Measurements from ENCODE around the gene ZCWPW1.
"Not testable (repeated sequence)": the region's sequence is repeated elsewhere in the genome, so short reads cannot be mapped to it uniquely, and the experiment has no call there.

ZCWPW1 gene

DNA sequence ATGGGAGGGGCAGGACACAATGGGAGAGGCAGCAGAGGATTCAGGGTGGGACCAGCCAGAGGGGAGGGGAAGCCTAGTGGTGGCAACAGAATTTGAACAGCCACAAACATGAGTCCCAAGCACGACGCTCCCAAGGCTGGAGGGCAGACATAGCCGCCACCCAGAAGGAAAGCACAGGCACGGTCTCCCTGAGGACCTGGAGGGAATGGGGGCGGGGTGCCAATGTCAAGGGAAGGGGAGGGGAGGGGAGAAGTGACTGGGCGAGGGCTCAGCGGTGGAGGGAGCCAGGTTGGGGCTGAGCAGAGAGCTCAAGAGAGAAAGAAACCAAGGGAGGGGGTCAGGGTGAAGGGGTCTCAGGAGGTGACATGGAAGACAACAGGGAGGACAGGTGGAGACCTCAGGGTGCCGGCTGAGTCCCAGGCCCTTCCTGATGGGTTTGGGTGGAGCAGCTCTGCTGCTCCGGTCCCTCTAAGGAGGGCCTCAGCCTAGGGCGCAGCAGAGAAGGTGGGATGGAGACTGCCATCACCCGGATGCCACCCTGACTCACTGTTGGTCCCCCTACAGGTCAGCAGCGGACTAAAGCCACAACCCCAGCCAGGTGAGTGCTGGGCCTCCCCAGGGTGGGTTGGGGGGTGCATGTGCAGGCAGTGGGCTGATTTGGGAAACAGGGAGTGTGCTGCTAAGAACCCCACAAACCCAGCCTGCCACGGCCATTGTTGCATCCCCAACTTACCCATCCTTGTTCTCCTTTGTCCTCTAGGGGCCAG lies 31.0 kb downstream of the ZCWPW1 start:
- no peak for DNase-seq

DNA sequence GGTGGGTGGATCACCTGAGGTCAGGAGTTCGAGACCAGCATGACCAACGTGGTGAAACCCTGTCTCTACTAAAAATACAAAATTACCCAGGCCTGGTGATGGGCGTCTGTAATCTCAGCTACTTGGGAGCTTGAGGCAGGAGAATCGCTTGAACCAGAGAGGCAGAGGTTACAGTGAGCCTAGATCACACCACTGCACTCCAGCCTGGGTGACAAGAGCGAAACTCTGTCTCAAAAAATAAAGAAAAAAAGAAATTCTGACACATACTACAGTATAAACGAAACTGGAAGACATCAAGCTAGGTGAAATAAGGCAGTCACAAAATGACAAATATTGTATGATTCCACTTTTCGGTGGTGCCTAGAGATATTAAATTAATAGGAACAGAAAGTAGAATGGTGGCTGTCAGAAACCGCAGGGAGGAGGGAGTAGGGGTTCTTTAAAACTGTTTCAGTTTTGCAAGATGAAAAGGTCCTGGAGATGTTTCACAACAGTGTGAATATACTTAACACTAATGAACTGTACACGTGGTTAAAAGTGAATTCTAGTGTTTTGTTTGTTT lies 32.0 kb downstream of the ZCWPW1 start:
- peak; percentile 40 to 57 for DNase-seq

DNA sequence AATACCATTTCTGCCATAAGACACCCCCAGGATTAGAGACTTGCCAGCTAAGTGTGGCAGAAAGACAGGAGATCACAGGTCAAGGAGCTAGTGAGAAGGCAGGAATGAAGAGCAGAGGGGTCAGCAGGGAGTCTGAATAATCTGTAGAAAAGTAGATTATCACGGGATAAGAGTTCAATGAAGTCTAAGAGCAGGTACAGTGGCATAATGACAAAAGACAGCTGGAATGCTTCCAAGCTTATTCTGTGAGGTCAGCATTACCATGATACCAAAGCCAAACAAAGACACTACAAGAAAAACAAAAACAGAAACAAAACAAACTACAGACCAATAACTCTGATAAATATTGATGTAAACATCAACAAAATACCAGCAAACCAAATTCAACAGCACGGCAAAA lies 34.4 kb downstream of the ZCWPW1 start:
- no peak for DNase-seq

DNA sequence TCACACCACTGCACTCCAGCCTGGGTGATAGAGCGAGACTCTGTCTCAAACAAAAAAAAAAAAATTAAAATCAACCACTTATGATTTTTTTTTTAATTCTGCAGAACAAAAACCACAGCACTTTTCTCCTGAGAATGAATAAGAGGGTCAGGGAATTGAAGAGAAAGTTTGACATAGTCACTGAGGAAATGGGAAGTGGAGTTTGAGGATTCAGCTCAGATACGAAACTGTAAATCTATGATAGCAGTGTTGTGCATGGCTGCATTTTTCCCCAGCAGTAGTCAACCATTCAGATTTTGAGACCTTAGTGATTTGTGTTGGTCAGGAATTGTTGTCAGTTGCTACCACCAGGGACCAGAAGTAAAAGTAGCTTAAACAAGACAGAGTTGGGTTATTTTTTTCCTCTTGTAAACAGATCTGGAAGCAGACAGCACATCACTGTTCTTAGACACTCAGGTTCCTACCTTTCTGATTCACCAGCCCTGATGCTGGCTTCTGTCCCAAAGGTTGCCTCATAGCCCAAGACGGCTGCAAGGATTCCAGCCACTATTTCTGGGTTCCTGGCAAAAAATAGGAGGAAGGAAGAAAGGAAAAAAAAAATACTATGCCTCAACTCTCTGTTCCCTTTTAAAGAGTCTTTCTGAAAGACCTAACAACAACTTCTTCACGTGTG lies 35.1 kb downstream of the ZCWPW1 start:
- DNase-seq: no peak

DNA sequence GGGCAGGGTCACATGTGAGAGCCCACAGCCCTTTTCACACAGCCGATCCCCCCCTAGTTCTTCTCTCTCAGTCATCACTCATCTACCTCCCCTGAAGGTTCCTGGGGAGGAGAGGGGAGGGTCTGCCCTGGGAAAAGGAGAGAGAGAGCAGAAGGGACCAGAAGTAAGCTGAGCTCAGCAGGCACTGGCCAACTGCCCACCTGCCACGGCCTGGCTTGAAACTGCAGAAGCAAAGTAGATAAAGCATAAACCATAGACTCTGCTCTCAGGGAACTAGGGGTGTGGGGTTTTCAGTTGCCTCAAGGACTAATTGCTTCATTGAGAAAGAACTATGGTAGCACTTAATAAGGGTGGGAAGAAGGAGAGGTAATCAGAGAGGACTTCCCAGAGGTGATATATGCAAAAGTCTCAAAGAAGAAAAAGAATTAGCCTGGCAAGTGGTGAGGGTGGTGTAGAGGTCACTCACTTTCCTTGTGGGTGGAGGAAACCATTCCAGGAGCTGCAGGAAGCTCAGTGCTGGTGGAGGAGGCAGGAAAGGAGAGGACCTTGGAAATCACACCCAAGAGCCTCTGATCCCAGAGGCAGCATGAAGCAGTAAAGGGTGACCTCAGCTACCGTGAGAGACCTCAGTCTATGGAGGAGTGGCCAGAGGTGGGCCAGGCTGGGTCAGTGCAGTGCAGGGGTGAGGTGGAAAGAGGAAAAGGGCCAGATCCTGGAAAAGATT lies 38.1 kb downstream of the ZCWPW1 start:
- no peak for DNase-seq

DNA sequence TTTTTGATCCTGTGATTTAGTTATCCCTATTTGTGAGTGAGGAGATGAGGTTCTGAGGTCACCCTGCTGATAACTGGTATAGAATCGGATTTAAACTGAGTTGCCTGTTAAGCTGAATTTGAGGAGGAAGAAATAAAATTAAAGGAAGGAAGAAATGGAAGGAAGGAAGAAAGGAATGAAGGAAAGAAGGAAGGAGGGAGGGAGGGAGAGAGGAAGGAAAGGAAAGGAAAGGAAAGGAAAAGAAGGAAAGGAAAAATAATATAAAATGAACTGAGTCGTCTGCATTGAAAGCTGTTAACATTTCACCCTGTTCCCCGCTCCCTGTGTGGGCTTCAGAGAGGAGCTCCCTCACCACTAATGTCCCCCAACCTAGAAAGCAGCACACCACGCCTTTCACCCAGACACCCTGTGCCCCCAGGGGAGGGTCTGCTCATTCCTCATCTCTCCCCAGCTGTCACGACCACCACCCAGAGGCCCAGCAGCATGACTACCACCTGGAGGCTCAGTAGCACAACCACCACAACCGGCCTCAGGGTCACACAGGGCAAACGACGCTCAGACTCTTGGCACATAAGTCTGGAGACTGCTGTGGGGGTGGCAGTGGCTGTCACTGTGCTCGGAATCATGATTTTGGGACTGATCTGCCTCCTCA lies 38.9 kb downstream of the ZCWPW1 start:
- no peak for DNase-seq

DNA sequence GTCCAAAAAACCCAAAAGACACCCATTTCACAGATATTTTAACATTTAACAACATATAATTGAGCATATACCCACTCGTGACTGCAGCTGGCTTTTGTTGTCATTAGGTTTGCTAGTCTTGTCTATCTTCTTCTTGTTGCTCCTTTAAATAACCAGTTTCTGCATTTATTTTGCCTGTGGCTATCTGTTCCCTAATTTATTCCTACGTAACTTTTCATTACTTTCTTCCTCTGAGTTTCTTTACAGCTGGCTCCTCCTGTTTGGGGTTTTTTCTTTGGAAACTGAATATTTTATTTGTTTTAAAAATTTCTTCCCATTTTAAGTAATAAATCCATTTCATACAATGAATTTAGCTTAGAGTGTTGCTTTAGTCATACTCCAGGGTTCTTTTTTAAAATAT lies 40.8 kb downstream of the ZCWPW1 start:
- no peak for DNase-seq

DNA sequence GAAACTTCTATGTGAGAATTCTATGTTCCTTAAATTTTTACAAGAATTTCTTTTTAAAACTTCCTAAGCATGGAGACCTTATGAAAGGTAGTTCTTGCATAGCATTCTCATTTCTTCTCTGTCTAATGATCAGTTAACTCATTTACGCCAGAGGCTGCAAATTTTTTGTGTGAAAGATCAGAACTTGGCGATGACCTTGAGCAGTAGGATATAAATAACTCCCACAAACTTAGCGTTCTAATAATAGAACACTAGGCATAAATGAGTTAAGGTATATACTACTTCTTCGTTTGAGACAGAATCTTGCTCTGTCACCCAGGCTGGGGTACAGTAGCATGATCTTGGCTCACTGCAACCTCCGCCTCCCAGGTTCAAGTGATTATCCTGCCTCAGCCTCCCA lies 41.6 kb downstream of the ZCWPW1 start:
- DNase-seq: no peak

DNA sequence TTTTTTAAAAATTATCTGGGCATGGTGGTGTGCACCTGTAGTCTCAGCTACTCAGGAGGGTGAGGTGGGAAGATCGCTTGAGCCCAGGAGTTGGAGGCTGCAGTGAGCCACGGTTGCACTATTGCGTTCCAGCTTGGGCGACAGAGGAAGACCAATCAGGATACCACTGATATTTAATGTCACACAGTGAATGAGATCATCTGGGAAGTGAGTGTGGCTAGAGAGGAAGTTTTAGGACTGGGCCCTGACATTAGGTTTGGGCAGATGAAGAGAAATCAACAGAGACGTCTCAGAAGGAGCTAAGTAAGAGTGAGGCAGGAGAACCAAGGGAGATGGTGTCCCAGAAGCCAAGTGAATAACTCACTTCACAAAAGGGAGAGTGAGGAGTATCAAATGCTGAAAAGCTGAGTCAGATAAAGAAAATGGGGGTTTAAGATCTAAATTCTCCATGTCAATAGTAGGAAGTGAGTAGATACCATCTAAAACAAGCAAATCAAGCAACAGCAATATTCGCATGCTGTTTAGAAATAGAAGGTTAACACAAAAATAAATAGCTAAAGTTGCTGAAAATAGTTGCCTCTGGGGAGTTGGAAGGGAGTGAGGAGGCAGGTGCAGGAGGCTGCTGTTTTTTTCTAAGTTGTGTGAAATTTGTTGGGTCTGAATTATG lies 43.7 kb downstream of the ZCWPW1 start:
- no peak for DNase-seq

DNA sequence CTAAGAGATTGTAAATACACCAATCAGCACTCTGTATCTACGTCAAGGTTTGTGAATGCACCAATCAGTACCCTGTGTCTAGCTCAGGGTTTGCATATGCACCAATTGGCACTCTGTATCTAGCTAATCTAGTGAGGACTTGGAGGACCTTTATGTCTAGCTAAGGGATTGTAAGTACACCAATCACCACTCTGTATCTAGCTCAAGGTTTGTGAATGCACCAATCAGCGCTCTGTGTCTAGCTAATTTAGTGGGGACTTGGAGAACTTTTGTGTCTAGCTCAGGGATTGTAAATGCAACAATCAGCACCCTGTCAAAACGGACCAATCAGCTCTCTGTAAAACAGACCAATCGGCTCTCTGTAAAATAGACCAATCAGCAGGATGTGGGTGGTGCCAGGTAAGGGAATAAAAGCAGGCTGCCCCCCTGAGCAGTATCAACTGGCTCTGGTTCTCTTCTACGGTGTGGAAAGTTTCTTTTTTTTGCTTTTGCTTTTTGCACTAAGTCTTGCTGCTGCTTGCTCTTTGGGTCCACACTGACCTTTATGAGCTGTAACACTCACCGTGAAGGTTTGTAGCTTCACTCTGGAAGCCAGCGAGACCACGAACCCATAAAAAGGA lies 46.2 kb downstream of the ZCWPW1 start:
- DNase-seq: peak; percentile 19 to 21

DNA sequence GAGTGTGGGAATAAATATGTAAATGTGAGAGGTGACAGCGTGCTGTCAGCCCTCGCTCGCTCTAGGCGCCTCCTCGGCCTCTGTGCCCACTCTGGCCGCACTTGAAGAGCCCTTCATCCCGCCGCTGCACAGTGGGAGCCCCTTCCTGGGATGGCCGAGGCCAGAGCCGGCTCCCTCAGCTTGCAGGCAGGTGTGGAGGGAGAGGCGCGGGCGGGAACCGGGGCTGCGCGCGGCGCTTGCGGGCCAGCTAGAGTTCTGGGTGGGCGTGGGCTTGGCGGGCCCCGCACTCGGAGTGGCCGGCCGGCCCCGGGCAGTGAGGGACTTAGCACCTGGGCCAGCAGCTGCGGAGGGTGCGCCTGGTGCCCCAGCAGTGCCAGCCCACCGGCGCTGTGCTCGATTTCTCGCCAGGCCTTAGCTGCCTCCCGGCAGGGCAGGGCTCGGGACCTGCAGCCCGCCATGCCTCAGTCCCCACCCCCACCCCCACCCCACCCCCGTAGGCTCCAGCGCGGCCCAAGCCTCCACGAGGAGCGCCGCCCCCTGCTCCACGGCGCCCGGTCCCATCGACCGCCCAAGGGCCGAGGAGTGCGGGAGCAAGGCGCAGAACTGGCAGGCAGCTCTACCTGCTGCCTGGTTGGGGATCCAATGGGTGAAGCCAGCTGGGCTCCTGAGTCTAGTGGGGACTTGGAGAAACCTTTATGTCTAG lies 46.8 kb downstream of the ZCWPW1 start:
- not testable (repeated sequence) for DNase-seq

DNA sequence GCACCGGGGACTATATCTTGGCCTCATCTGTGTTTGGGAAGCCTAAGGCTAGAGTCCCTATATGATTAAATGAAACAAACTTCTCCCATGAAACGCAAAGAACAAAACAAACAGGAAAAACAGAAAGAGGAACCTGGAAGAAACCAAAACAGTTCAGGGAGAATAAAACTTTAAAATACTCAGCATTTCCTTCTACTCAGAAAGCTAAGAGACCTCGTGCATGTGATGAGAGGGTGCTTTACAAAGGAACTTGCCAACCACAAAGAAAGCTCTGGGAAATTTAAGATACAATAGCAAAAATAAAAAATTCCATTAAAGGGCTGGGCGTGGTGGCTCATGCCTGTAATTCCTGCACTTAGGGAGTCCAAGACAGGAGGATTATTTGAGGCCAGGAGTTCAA lies 48.3 kb downstream of the ZCWPW1 start:
- DNase-seq: no peak

DNA sequence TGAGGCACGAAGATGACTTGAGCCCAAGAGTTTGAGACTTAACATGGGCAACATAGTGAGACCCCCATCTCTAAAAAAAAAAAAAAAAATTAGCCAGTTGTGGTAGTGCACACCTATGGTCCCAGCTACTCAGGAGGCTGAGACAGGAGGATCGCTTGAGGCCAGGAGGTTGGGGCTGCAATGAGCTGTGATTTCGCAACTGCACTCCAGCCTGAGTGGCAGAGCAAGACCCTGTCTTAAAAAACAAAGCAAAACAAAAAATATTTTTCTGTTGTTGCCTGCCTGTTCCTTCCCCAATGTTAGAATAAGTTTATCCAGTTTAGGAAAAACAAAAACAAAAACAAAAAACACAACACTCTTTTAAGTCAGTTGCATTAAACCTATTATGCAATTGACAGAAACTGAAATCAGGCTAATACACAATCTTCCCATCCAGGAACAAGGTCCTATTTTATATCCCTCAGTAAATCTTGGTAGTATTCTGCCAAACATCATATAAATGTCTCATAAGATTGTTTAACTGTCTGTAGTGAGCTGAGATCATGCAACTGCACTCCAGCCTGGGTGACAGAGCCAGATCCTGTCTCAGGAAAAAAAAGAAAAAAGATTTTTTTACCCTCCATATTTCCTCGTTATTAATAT lies 50.3 kb downstream of the ZCWPW1 start:
- no peak for DNase-seq

DNA sequence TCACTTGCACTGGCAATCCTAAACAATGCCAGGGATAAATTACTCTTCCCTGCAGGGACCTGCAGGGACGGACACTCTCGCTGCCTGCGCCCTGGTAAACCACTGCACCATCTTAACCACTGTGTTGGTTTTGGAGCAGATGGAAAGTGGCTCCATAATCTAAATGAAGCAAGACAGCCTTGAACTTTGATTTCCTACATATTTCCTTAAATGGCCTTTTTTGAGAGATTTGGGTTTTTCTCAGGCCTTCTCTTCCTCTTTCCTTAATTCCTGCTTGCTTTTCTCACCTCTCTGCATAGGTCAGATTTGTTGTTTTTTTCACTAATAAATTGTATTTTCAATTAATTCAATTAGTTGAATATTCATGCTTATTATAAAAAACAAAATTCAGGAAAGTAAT lies 52.4 kb downstream of the ZCWPW1 start:
- no peak for DNase-seq

DNA sequence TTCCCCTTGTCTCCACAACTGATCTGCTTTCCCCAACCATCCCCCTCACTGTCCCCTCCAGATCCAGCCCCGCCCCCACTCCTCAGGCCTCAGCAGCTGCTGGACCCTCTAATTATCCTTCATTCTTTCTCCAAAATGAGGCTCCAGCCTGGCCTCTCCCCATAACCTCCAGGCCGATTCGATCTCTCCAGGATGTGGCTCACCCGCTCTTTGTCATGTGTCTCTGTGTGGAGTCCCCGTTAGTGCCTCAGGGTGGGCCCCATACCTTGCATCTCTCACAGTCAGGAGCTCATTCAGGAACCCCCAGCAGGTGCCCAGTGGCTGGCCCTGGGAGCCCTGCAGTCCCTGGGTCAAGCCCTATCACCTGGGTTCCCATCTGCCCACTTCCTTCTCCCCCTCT lies 53.9 kb downstream of the ZCWPW1 start:
- no peak for DNase-seq

DNA sequence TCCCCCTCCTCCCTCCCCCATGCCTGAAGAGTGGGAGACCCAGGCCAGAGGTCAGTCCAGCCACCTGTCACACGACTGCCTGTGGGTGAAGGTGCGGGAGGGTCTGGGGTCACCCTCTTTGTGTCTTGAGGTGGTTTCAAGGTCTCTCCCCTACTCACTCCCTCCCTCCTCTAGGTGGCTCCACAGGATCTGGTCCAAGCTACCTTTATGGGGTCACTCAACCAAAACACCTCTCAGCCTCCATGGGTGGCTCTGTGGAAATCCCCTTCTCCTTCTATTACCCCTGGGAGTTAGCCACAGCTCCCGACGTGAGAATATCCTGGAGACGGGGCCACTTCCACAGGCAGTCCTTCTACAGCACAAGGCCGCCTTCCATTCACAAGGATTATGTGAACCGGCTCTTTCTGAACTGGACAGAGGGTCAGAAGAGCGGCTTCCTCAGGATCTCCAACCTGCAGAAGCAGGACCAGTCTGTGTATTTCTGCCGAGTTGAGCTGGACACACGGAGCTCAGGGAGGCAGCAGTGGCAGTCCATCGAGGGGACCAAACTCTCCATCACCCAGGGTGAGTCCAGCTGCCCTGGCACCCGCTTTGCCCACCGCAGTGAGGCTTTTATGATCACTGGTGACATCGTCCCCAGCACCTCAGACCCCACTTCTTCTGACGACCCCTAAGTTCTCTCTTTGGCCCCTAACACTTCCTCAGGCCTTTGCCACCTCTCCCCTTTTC lies 54.5 kb downstream of the ZCWPW1 start:
- DNase-seq: not testable (repeated sequence)

DNA sequence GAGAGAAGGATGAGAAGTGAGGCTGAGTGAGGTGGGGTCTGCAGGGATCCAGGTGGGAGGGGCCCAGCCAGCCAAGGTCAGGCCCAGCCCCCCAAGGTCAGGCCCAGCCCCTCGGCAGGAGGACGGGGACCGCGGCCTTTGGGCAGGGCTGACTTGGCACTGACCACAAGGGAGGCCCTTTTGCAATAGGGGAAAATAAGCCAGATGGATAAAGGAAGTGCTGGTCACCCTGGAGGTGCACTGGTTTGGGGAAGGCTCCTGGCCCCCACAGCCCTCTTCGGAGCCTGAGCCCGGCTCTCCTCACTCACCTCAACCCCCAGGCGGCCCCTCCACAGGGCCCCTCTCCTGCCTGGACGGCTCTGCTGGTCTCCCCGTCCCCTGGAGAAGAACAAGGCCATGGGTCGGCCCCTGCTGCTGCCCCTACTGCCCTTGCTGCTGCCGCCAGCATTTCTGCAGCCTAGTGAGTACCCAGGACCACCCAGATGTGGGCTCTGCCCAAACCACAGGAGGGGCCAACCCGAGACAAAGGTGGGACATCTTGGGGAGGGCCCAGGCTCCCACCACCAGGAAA lies 55.2 kb downstream of the ZCWPW1 start, which contains the start of gene PILRA:
TSS of gene PILRA (plus strand) at position 227 of the 571 bp plus-strand sequence. CDS start at position 397, 170 bp downstream.
- peak in 1 of 2 donors; percentile 67 for DNase-seq

DNA sequence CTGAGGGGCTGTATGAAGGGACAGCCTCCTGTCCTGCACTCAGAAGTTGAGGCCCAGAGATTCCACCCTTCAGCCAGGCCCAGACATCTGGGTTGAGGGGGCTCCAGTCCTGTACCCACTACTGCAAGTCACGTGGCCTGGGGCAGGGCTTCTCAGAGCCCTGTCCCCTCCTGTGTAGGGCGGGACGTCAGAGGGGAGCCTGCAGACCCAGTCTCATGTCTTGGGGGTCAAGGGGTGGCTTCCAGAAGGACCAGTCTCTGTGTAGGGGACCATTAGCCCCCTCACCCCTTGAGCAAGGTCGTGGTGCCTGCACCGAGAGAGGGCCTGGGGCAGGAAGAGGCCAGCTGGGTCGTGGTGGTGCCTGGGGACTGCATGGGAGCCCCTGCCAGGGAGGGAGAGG lies 55.8 kb downstream of the ZCWPW1 start:
- DNase-seq: no peak

DNA sequence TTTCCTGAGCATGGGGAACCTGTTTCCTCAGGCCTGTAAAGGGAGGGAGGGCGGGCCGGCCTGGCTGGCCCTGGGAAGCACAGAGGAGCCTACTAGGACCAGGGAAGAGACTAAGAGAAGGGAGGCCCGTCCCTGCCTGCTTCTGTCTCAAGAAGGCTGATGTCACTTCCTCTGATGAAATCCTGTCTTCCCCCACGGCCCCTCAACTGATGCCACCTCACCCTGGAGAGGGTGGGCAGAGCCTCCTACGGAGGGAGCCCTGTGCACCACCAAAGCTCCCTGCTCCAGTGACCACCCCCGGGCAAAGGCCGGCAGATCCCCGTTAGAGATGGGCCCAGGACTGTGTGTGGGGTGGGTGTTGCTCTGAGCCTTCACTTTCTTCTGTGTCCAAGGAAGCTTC lies 56.2 kb downstream of the ZCWPW1 start:
- peak; percentile 24 to 76 for DNase-seq
